NCI-H1092 treated with DMSO at 0.1 percent for 48 hours (cell line): ENCODE results near the gene SNX33.

Experiments used
- DNase-seq: peaks from one replicate; lab custom pipeline; 2025; lab: John Stamatoyannopoulos, UW

SNX33 gene

GRCh38 chr15:75641179-75641503 is 6.6 kb upstream of the SNX33 start:
- DNase-seq: no peak

GRCh38 chr15:75641603-75642002 is 6.1 kb upstream of the SNX33 start:
- no peak for DNase-seq

GRCh38 chr15:75644376-75644775 is 3.3 kb upstream of the SNX33 start:
- DNase-seq: no peak

GRCh38 chr15:75646112-75646943 is 1.4 kb upstream of the SNX33 start:
- DNase-seq: no peak

DNA sequence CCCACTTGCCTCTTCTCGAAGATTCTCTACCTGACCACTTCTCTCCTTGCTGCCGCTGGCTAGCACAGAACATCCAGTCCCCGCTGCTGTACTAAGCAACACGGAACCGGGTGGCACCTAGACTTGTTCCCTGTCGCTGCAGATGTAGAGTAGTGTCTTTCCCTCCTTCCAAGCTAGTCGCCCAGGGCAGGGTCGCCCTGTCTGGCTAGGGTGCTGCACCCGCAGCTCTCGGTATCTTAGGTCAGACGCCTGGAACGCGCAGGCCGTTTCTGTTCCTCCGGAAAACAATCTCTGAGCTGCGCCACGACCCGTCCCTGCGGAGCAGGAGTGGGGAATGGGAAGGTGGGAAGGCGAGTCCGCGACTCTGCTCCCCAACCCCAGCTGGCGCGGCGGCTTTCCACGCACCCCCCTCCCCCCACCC is 758 bp upstream of the SNX33 start:
- no peak for DNase-seq

DNA sequence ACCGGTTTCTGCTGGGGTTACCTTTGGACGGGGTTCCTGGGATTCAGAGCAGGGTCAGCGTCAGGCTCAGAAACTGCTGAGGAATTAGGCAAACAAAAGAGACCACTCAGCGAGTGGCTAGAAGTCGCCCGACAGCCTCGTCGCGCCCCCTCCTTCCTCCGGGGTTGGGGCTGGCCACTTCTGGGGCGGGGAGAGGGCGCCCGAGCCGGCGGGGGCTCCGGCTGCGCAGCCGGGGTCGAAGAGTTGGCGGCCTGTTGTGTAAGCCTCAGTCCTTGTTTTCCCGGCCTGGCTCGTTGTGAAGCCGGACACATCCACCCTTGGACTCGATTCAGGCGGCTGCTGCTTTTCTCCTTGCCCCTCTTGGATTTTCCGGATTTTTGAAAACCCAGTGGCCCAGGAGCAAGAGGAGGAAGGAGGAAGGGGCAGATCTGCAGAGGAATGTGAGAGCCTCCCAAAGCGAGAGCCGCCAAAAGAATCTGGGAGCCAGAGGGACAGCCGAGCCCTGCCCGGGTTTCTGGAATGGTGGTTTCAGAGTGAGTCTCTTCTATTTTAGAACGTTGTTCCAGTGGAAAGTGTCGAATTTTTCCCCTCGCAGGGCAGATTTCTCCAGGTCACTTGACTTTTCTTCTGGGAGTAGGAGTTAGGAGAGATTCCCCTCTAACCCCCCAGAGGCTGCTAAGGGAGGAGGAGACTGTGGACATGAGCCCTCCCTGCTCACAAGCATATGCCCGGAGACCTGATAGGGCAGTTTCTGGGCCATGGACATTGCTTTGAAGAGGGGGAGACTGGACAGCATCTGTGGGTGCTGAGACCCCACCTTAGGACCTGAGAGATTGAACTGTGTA is 666 bp downstream of the SNX33 start:
- DNase-seq: no peak

GRCh38 chr15:75649045-75649761 is 1.5 kb downstream of the SNX33 start:
- DNase-seq: no peak

- no peak for DNase-seq
Measured at GRCh38 chr15:75649848-75650247, 2.1 kb downstream of the SNX33 start.

GRCh38 chr15:75650908-75651809 is 3.4 kb downstream of the SNX33 start:
- DNase-seq: no peak

- DNase-seq: no peak
Measured at GRCh38 chr15:75651810-75652543, 4.3 kb downstream of the SNX33 start.

DNA sequence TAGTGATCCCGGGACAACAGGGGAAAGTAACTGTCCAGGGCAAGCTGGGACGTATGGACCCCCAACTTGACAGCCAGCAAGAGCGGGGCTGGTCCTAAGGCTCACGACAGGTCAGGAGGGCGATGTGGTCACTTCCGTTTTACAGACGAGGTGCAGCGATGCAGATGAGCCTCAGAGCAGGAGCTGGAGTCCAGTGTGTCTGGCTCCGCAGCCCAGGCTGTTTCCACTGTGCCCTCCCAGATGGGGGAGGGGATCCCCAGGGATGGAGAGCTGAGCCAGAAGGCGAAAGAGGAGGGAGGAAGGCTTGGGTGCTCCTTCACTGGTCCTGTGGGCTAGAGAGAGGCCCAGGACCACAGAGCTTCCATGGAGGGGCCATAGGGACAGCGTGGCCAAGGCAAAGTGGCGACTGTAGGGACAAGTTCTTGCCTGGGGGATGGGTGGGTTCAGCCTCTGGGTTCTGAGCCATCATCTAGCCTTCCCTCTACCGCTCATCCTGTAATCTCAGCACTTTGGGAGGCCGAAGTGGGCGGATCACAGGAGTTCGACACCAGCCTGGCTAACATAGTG is 5.7 kb downstream of the SNX33 start:
- DNase-seq: no peak

GRCh38 chr15:75654201-75654907 is 6.6 kb downstream of the SNX33 start:
- no peak for DNase-seq

- DNase-seq: no peak
Measured at GRCh38 chr15:75655931-75656330, 8.2 kb downstream of the SNX33 start.

GRCh38 chr15:75656331-75656730 is 8.6 kb downstream of the SNX33 start:
- no peak for DNase-seq

DNA sequence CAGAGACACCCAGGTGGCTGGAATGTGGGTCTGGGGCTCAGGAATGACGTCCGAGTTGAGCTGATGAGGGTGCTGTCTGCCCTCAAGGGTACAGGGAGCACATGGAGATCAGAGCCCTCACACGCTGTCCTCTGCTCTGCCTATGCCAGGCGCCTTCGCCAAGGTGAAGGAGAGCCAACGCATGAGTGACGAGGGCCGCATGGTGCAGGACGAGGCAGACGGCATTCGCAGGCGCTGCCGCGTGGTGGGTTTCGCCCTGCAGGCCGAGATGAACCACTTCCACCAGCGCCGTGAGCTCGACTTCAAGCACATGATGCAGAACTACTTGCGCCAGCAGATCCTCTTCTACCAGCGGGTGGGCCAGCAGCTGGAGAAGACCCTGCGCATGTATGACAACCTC is 9.1 kb downstream of the SNX33 start:
- no peak for DNase-seq

GRCh38 chr15:75659141-75659771 is 11.5 kb downstream of the SNX33 start:
- DNase-seq: no peak

DNA sequence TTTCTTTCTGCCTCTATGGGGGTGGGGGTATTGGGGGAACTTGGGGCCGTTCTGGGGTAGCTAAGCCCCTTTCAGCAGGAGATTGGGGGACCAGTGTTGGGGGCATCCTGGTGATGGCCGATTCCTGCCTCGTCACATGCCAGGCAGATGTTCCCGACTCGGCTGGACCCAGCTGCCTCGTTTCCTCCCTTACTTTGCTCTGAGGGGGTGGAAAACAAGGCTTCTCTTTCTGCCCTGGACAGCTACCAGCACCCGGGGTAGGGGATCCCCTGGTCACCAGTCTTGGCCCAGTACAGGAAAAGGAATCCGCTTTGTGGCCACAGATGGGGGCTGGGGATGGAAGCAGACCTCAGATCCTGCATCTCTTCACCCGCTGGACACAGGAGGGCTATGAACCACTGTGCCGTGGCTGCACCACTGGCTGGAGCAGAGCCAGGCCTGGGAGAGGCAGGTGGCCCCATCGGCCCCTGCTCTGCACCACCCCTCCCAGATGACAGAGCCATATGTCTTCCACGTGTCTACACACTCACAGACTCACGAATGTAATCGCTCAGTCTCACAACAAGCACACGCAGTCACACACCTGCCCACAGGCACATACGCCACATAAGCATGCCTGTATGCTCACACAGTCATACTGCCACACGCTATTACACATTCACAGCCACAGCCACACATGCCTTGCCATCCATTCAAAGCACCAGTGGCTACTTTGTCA is 12.4 kb downstream of the SNX33 start:
- DNase-seq: no peak

- DNase-seq: no peak
Measured at GRCh38 chr15:75661100-75661755, 13.5 kb downstream of the SNX33 start.
